Stimulated activated CD4-positive, alpha-beta T cell treated with anti-CD3 and anti-CD28 coated beads, Interleukin-12 subunit alpha, Interleukin-12 subunit beta, amount 100 ng/mL, for 48 hours (primary cell): ENCODE results near the gene RAD51B.

Experiments
- DNase-seq, 3 donors: peaks; one replicate each; pipeline ENCODE4 v3.0.0-alpha.2; 2020; ENCODE audit warnings: low read depth in 2 of 3, low spot score in 1 of 3

RAD51B gene

DNA sequence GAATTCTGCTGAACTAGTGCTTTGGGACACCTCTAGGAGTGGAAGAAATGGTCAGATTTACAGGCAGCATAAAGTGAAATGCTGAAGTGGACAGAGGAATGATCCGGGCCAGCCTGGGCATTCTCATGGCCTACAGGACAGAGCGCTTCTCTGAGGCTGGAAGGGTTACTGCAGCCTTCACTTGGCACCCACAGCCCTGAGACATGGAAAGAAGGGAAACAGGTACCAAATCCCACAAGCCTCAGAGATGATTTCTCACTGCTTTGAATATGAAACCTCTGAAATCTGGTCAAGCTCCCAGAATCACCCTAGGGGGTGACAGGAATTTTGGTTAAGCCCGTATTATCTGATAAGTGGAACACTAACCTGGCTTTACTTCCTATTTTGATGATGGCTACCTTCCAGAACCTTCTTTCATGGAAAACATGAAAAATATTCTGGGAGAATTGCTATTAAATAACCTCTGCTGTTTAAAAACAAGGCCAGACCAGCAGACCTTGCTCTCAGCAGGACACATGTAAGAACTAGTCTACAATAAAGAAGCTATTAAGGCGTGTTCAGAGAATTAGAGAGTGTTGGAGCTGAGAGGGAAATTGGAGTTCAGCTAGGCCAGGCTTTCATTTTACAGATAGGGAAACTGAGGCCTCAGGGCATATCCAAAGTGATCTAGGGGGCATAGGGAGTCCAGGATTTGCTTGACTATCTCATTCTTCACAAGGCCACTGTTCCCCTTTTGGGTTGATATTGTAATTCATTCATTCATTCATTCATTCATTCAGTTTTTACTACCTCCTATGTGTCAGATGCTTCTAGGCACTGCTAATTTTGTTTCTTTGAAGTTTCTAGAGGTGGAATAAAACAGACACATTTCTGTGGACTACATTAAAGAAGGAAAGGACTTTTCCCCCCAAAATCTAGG lies 691.8 kb downstream of the RAD51B start:
- no peak for DNase-seq

GRCh38 chr14:68512088-68512487 lies 692.5 kb downstream of the RAD51B start:
- no peak for DNase-seq

DNA sequence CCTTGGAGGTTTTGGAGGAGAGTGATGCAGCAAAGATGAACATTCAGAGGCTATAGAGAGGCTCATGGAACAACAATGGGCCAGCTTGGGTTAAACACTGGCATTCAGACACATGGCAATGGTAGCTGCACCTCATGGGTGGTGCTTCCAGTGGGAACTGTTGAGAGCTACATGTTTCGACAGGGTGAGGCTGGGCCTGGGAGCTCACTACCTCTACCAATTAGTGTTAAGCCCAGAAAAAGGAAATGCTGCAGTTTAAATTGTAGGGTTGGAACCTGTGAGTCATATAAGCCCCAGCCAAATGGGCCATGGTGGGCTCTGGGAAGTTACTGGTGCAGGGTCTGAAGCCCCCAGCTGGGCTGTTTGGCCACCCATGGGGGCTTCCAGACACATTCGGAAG lies 693.6 kb downstream of the RAD51B start:
- DNase-seq: no peak

- DNase-seq: no peak
Observed at GRCh38 chr14:68513838-68514607, 694.4 kb downstream of the RAD51B start.

- no peak for DNase-seq
Observed at GRCh38 chr14:68514608-68515194, 695.1 kb downstream of the RAD51B start.

GRCh38 chr14:68516342-68516741 lies 696.8 kb downstream of the RAD51B start:
- DNase-seq: no peak

GRCh38 chr14:68518166-68518565 lies 698.6 kb downstream of the RAD51B start:
- DNase-seq: no peak

- no peak for DNase-seq
Observed at GRCh38 chr14:68518761-68519670, 699.4 kb downstream of the RAD51B start.

DNA sequence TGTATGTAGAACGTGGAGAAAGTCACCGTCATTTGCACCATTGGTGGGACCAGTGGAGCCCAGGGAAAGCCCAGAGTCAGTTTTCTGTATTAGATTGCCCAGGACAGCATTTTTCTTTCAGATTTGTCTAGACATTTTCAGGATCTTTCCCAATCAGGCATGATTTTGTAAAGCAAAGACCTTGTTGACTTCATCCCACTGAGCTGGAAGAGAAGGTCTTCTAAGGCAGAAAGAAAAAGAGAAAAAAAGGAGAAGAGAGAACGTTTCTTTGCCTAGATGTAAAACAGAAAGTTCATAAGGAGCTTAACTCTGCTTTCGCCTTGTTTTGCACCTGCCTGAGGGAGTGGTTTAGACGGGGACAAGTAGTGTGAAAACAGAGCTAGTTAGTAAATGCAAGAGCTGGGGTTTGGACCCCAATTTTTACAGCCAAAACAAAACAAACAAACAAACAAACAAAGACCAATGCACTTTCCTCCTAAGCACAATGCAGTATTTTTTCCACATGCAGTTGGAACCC lies 700.1 kb downstream of the RAD51B start:
- DNase-seq: no peak

DNA sequence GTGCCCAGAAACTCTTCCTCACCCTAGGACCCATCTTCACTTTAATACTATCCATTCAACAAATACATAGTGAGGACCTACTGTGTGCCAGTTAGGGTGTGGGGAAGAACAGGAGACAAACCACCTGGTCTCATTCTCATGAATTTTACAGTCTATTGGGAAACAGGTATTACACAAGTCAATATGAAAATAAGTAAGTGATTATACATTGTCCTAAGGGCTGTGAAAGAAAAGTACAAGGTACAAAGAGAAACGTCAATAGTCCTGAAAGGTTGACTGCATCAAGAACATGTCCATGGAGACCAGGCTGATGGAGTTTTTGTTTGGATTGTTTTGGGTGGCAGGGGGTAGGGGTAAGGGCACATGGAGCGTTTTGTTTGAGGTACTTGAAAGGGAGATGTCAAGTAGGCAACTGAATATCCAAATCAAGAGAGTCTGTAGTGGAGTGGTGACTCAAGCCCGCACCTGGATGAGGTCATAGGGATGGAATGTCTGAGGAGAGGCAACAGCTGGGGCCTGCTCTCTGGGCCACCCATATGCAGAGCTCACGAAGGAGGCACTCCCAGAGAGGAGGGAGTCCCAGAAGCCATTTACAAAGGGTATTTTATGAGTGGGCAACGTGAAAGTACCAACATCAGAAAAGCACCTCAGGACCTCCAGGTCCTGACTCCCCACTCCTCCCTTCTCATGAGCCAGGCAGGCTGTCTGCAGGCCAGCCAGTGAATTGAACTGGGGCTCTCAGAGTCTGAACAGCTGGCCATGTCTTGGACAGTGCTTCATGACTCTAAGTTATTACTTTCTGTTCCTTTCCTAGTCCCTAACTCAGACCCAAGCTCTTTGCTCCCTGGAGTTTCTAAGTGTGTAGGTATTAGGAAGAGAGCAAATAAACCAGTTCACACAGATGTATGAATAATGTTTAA lies 701.3 kb downstream of the RAD51B start:
- DNase-seq: no peak

DNA sequence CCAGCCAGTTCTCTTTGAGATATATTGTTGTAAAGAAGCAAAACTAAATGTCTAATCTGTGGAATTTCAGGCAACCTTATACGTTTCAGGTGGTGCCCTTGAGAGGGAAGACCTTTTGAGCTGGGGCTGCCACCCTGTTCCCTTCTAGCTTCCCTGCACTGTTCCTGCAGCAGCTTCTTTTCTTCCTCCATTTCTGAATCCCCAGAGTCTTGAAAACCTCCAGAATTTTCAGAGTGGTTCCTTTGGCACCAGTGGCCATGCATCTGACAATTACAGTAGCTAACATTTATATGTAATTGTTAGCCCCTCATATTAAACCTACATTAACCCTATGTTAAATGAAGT lies 702.0 kb downstream of the RAD51B start:
- no peak for DNase-seq

DNA sequence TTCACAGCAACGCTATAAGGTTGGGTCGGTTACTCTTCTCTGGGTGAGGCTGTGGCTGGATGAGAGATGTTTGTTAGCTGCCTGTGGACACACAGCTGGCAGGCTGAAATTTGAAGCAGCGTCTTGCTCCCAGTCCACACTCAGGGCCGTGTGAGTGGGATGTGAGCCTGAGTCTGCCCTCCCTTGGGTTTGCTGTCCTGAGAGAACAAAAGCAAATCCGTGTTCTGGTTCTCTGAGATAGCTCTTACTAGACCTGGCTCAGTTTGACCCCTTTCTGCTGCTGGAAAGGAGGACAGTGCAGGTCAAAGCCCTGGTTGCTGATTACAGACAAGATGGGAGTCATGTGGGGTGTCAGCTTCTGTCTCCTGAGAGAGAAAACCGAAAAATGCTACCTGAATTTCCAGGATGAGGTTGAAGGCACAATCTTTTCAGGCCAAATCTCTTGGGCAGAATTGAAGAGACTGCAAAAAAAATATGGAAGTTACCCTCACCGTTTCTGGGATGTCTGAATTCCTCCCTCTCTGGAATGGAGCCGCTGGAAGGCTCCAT lies 702.5 kb downstream of the RAD51B start:
- no peak for DNase-seq

- no peak for DNase-seq
Observed at GRCh38 chr14:68522510-68523325, 703.1 kb downstream of the RAD51B start.

- no peak for DNase-seq
Observed at GRCh38 chr14:68523326-68523610, 703.7 kb downstream of the RAD51B start.

- no peak for DNase-seq
Observed at GRCh38 chr14:68523989-68524725, 704.6 kb downstream of the RAD51B start.

- no peak for DNase-seq
Observed at GRCh38 chr14:68525516-68525915, 705.9 kb downstream of the RAD51B start.

DNA sequence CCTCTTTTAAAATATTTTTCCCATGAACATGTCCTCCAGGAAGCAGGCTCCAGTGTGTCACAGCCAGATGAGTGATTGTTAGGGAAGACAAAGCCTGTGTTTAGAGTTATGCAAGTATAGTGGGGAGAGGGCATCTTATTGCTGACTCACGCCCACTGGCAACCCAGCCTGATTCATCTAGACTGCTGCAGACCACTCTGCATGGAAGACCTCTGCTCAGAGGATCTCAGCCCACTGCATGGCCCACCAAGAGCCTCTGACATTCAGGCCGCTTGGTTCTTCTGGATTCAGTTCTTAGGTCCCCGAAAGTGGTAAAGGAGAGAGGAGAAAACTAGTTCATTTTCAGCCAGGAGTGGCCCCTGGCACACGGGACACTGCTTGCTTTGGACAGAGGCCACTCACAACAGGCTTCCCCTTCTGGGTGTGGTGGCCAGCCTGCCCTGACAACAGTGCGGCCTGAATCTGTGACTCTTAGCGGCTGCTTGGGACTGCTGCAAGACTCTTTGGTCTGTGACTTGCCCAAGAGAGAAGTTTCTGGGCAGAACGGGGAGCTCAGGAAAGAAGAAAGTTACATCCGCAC lies 707.0 kb downstream of the RAD51B start:
- no peak for DNase-seq
